Parathyroid adenoma (tissue), 2 donors: ENCODE data around the gene RBM28.

Experiments
- H2AFZ ChIP-seq: fragments of 300-600 bp; sonication (generic); one replicate; pipeline ENCODE4 v1.7.0; 2017; ENCODE audit warnings: antibody characterized with exemption, mild to moderate bottlenecking
- H3K27ac ChIP-seq: fragments of 300-600 bp; sonication (generic); one replicate; pipeline ENCODE4 v1.7.0; 2017
- H3K27me3 ChIP-seq: fragments of 300-600 bp; sonication (generic); one replicate; pipeline ENCODE4 v1.7.0; 2017; ENCODE audit warnings: low read length; ENCODE audit not compliant: control insufficient read depth, insufficient read depth
- H3K36me3 ChIP-seq: fragments of 300-600 bp; sonication (generic); one replicate; pipeline ENCODE4 v1.7.0; 2017; ENCODE audit warnings: low read length; ENCODE audit not compliant: control insufficient read depth, insufficient read depth
- H3K4me1 ChIP-seq: fragments of 300-600 bp; sonication (generic); one replicate; pipeline ENCODE4 v1.7.0; 2017; ENCODE audit warnings: control low read depth
- H3K4me2 ChIP-seq: fragments of 300-600 bp; sonication (generic); one replicate; pipeline ENCODE4 v1.7.0; 2017; ENCODE audit warnings: low read length
- H3K4me3 ChIP-seq: fragments of 300-600 bp; sonication (generic); one replicate; pipeline ENCODE4 v1.7.0; 2017; ENCODE audit warnings: low read depth, low read length
- H3K79me2 ChIP-seq: fragments of 300-600 bp; sonication (generic); one replicate; pipeline ENCODE4 v1.7.0; 2017; ENCODE audit warnings: control low read depth
- H3K9ac ChIP-seq: fragments of 300-600 bp; sonication (generic); one replicate; pipeline ENCODE4 v1.7.0; 2017; ENCODE audit warnings: mild to moderate bottlenecking
- H3K9me3 ChIP-seq: fragments of 300-600 bp; sonication (generic); one replicate; pipeline ENCODE4 v1.7.0; 2017; ENCODE audit warnings: low read length; ENCODE audit not compliant: control insufficient read depth
- TF ChIP-seq, protein P1 (sequence below): fragments of 300-600 bp; sonication (generic); IDR thresholded peaks from one replicate; pipeline ENCODE4 v1.7.0; 2017; ENCODE audit warnings: antibody characterized with exemption, mild to moderate bottlenecking
- donor health status: primary hyperparathyroidism.

The RBM28 gene

DNA sequence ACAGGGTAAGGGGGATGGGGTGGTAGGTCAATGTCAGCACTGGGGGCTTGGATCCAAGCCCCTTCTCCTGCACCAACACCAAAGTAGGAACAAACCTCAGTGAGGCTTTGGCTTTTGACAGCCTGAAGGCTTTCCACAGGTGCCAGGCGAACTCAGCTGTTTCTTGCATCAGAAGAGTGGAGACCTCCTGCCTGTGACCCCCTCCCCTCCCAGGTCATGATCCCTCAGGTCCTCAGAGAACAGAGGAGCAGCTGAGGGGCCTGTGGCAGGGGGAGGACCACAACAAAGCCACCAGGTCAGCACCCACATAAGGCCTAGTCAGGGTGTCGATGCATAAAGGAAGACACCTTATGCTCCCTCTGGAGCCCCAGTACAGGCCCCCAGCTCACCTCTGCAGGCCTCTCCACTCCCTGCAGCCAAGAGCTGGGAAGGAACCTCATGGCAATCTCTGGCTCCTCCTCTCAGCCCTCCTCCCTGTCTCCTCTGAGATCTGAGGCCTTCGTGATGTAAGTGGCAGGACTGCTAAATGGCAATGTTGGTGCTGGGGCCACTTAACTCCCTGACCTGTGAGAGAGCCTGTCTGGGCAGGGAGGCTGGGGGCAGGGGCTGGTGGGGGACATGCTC, 36.9 kb upstream of the RBM28 start:
- no peaks in the 10 kb centered on the region for H3K79me2 ChIP-seq
- no peaks in the 10 kb centered on the region for H3K9me3 ChIP-seq
- H3K9ac ChIP-seq: no peak overlapping the region
- no peaks in the 10 kb centered on the region for H3K27me3 ChIP-seq
- no peak overlapping the region for H3K27ac ChIP-seq
- TF ChIP-seq, protein P1, sequence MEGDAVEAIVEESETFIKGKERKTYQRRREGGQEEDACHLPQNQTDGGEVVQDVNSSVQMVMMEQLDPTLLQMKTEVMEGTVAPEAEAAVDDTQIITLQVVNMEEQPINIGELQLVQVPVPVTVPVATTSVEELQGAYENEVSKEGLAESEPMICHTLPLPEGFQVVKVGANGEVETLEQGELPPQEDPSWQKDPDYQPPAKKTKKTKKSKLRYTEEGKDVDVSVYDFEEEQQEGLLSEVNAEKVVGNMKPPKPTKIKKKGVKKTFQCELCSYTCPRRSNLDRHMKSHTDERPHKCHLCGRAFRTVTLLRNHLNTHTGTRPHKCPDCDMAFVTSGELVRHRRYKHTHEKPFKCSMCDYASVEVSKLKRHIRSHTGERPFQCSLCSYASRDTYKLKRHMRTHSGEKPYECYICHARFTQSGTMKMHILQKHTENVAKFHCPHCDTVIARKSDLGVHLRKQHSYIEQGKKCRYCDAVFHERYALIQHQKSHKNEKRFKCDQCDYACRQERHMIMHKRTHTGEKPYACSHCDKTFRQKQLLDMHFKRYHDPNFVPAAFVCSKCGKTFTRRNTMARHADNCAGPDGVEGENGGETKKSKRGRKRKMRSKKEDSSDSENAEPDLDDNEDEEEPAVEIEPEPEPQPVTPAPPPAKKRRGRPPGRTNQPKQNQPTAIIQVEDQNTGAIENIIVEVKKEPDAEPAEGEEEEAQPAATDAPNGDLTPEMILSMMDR: no peak
- H3K4me3 ChIP-seq: no peak overlapping the region
- no peak overlapping the region for H2AFZ ChIP-seq
- no peaks in the 10 kb centered on the region for H3K36me3 ChIP-seq
- no peaks in the 10 kb centered on the region for H3K4me1 ChIP-seq
- no peak overlapping the region for H3K4me2 ChIP-seq

DNA sequence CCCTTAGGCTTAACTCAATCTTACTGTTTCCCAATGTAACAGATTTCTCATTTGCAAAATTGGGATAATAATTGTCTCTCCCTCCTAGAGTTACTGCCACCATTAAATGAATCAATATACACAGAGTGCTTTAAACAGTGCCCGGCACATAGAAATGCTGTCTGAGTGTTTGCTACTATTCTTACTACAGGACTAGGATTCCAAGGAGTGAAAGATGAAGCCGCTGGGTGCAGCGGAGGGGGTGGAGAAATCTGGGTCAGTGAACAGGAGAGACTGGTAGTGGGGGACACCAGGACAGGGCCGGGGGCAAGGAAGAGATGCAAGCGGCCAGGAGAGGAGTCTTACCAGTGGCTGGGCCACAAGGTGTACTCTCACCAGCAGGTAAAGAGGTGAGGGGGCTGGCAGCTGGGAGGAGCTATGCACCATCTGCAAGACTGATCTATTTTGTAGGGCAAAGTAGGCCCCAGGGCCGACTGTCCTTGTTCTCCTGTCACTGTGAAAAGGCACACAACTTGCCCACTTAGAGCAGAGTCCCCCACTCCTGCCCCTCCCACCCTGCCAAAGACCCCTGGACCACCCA, 36.3 kb upstream of the RBM28 start:
- Histone ChIP-seq H3K79me2 (no peaks in the 10 kb centered on the region), H3K4me1 (no peaks in the 10 kb centered on the region), H3K27ac (no peak overlapping the region), H3K4me3 (no peak overlapping the region), H3K36me3 (no peaks in the 10 kb centered on the region), H3K4me2 (no peak overlapping the region), H3K9me3 (no peaks in the 10 kb centered on the region), H2AFZ (no peak overlapping the region), H3K27me3 (no peaks in the 10 kb centered on the region), H3K9ac (no peak overlapping the region)
- TF ChIP-seq, protein P1: no peak

DNA sequence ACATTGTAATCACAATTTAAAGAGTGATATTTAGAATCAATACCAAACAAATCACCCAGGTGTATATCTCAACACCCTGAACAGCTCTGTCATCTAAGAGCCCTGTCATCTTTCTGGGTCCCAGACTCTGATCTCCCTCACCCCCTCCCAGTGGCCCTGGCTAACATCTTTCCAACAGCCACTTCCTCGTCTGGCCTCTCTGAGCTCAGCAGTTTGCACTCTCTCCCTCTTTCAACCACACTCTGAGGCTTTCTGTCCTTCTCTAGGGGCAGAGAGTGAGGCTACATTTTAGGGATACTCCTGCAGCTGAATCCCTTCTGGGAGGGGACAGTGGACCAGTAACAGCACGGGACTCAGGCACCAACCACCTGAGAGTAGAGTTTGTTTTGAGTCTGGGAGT, 34.9 kb upstream of the RBM28 start:
- Histone ChIP-seq H3K36me3 (no peaks in the 10 kb centered on the region), H3K27ac (no peak overlapping the region), H3K4me2 (no peak overlapping the region), H3K9ac (no peak overlapping the region), H3K9me3 (no peaks in the 10 kb centered on the region), H3K4me3 (no peak overlapping the region), H3K4me1 (no peaks in the 10 kb centered on the region), H3K27me3 (no peaks in the 10 kb centered on the region), H3K79me2 (no peaks in the 10 kb centered on the region), H2AFZ (no peak overlapping the region)
- TF ChIP-seq, protein P1: no peak

DNA sequence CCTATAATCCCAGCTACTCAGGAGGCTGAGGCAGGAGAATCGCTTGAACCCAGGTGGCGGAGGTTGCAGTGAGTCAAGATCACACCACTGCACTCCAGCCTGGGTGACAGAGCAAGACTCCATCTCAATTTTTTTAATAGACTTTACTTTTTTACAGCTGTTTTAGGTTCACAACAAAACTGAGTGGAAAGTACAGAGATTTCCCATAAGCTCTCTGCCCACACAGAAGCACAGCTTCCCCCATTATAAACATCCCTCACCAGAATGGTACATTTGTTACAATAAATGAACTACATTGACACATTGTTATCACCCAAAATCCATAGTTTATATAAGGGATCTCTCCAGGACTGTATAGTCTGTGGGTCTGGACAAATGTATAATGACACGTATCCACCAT, 32.4 kb upstream of the RBM28 start:
- Histone ChIP-seq H3K27ac (no peak overlapping the region), H3K36me3 (no peaks in the 10 kb centered on the region), H3K79me2 (no peaks in the 10 kb centered on the region), H2AFZ (no peak overlapping the region), H3K9ac (no peak overlapping the region), H3K27me3 (no peaks in the 10 kb centered on the region), H3K4me1 (no peaks in the 10 kb centered on the region), H3K4me2 (no peak overlapping the region), H3K4me3 (no peak overlapping the region), H3K9me3 (no peaks in the 10 kb centered on the region)
- TF ChIP-seq, protein P1: no peak

DNA sequence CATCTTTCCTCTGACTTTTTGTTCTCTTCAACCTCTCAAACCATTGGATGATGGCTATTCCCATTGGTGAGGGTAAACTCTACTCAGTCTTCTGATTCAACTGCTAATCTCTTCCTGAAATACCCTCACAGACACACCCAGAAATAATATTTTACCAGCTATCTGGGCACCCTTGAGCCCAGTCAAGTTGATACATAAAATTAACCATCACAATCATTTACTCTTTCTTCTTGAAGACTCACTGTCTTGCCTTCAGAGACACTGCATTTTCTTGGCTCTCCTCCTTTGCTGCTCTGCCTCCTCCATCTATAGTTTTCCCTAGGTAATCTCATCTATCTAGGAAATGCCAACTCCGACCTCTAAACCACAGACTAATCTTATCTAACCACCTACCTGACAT, 30.3 kb upstream of the RBM28 start:
- Histone ChIP-seq H3K4me1 (no peaks in the 10 kb centered on the region), H3K4me2 (no peak overlapping the region), H2AFZ (no peak overlapping the region), H3K36me3 (no peaks in the 10 kb centered on the region), H3K27me3 (no peaks in the 10 kb centered on the region), H3K79me2 (no peaks in the 10 kb centered on the region), H3K27ac (no peak overlapping the region), H3K4me3 (no peak overlapping the region), H3K9ac (no peak overlapping the region), H3K9me3 (no peaks in the 10 kb centered on the region)
- TF ChIP-seq, protein P1: no peak
